ENCODE measurements around the gene THSD4.

- TF ChIP-seq POLR2A (IDR thresholded peaks at IDR 0.05) (no peak), CTCF (IDR thresholded peaks at IDR 0.05) (no peak)
These were observed 450.4 kb downstream of the THSD4 start for GRCh38 chr15:71565631-71566160.
